Ecto neural progenitor cell (in vitro differentiated cells): ENCODE data around the gene INHBC.

Source experiments
- DNase-seq: peaks from one replicate; pipeline ENCODE4 v3.0.0-alpha.2; 2018; ENCODE audit warnings: low spot score

INHBC gene

GRCh38 chr12:57469296-57470164, 34.9 kb downstream of the INHBC start:
- peak; percentile 43 for DNase-seq

- DNase-seq = peak; percentile 40
Measured at GRCh38 chr12:57470286-57470969, 35.8 kb downstream of the INHBC start.

GRCh38 chr12:57470970-57471656, 36.5 kb downstream of the INHBC start:
- no peak for DNase-seq

GRCh38 chr12:57471661-57472060, 37.1 kb downstream of the INHBC start:
- DNase-seq = no peak

GRCh38 chr12:57472391-57472790, 37.8 kb downstream of the INHBC start:
- no peak for DNase-seq

GRCh38 chr12:57473392-57473791, 38.8 kb downstream of the INHBC start:
- no peak for DNase-seq

- DNase-seq = no peak
Measured at GRCh38 chr12:57473886-57474285, 39.3 kb downstream of the INHBC start.

GRCh38 chr12:57474430-57474829, 39.8 kb downstream of the INHBC start:
- DNase-seq = no peak

GRCh38 chr12:57474862-57475261, 40.3 kb downstream of the INHBC start:
- DNase-seq = no peak

GRCh38 chr12:57475271-57476161, 40.9 kb downstream of the INHBC start:
- DNase-seq = peak; percentile 71

GRCh38 chr12:57476162-57476992, 41.8 kb downstream of the INHBC start:
- DNase-seq = no peak

GRCh38 chr12:57476993-57477709, 42.6 kb downstream of the INHBC start:
- DNase-seq = no peak

GRCh38 chr12:57477710-57478681, 43.4 kb downstream of the INHBC start:
- no peak for DNase-seq

- no peak for DNase-seq
Measured at GRCh38 chr12:57479043-57479375, 44.4 kb downstream of the INHBC start.

- DNase-seq = no peak
Measured at GRCh38 chr12:57479376-57480115, 45.0 kb downstream of the INHBC start, which contains the start of gene ARHGAP9. Gene ARHGAP9, minus strand, starts transcription at chr12:57479866. Its CDS starts 460 bp downstream, at chr12:57479406.

- no peak for DNase-seq
Measured at GRCh38 chr12:57481671-57482070, 47.1 kb downstream of the INHBC start.

- no peak for DNase-seq
Measured at GRCh38 chr12:57483466-57483865, 48.9 kb downstream of the INHBC start.

- no peak for DNase-seq
Measured at GRCh38 chr12:57485695-57486094, 51.1 kb downstream of the INHBC start.
